GM18868 (cell line): ENCODE results near the gene MYCL.
A peak's percentile ranks its signal among the peaks of the same experiment; 100 is the strongest.

Source experiments
- ATAC-seq: cut with Tn5 transposase; IDR thresholded peaks from one replicate; pipeline ENCODE4 v1.9.1; 2021; ENCODE audit warnings: mild to moderate bottlenecking, moderate library complexity; ENCODE audit not compliant: unreplicated experiment

Gene MYCL

GRCh38 chr1:39901714-39902459, at the start of gene MYCL:
Gene MYCL (minus strand): TSS chr1:39901917. CDS start chr1:39901434, 483 bp downstream.
- peak; percentile 80 for ATAC-seq

- ATAC-seq = no peak
These were observed 48.2 kb upstream of the MYCL start for GRCh38 chr1:39949891-39950290.

GRCh38 chr1:39947260-39947659, 45.5 kb upstream of the MYCL start:
- no peak for ATAC-seq

GRCh38 chr1:39946216-39946615, 44.5 kb upstream of the MYCL start:
- ATAC-seq = no peak

GRCh38 chr1:39944410-39945112, 42.8 kb upstream of the MYCL start:
- no peak for ATAC-seq

- no peak for ATAC-seq
These were observed 42.0 kb upstream of the MYCL start for GRCh38 chr1:39943471-39944290.

- no peak for ATAC-seq
These were observed 39.5 kb upstream of the MYCL start for GRCh38 chr1:39940980-39941871.

- no peak for ATAC-seq
These were observed 38.5 kb upstream of the MYCL start for GRCh38 chr1:39940253-39940652.

- ATAC-seq = no peak
These were observed 37.1 kb upstream of the MYCL start for GRCh38 chr1:39938856-39939255.

GRCh38 chr1:39936724-39937491, 35.2 kb upstream of the MYCL start:
- ATAC-seq = no peak

- no peak for ATAC-seq
These were observed 32.5 kb upstream of the MYCL start for GRCh38 chr1:39933956-39934941.

- ATAC-seq = no peak
These were observed 27.3 kb upstream of the MYCL start for GRCh38 chr1:39928809-39929587.

GRCh38 chr1:39927538-39927937, 25.8 kb upstream of the MYCL start:
- no peak for ATAC-seq

GRCh38 chr1:39926820-39927219, 25.1 kb upstream of the MYCL start:
- ATAC-seq = no peak

- ATAC-seq = no peak
These were observed 24.7 kb upstream of the MYCL start for GRCh38 chr1:39926343-39926793.

- ATAC-seq = no peak
These were observed 24.1 kb upstream of the MYCL start for GRCh38 chr1:39925721-39926342.

- ATAC-seq = no peak
These were observed 20.6 kb upstream of the MYCL start for GRCh38 chr1:39922251-39922688.
